Vagina (tissue), 2 donors: ENCODE results near the gene TNFSF13B. TPM values are rescaled to one million over a fixed set of nuclear protein-coding genes. Genes with fewer than 3 reads are reported as not detected.

Experiments
- DNase-seq, 2 donors: peaks; one replicate each; pipeline ENCODE4 v3.0.0-alpha.2; 2017; ENCODE audit errors: extremely low spot score in 2 of 2
- H3K27ac ChIP-seq: fragments of 200-600 bp; sonication (generic); one replicate; pipeline ENCODE4 v1.5.1; 2019
- H3K27me3 ChIP-seq: fragments of 200-600 bp; sonication (generic); one replicate; pipeline ENCODE4 v1.5.1; 2019
- H3K36me3 ChIP-seq, 2 donors: fragments of 200-600 bp; sonication (generic); one replicate each; pipeline ENCODE4 v1.5.1; 2017 to 2019
- H3K4me1 ChIP-seq: fragments of 200-600 bp; sonication (generic); one replicate; pipeline ENCODE4 v1.5.1; 2019
- H3K4me3 ChIP-seq, 2 donors: fragments of 200-600 bp; sonication (generic); 1 replicate in 1 of 2; 2 replicates in 1 of 2; pipeline ENCODE4 v1.5.1; 2016 to 2019
- H3K9me3 ChIP-seq: fragments of 200-600 bp; sonication (generic); one replicate; pipeline ENCODE4 v1.5.1; 2019
- CTCF ChIP-seq, 3 experiments: fragments of 450-650 bp in 2 of 3; fragments of 200-600 bp in 1 of 3; sonication (generic) in 1 of 3; IDR thresholded peaks; one replicate each; pipeline ENCODE4 v1.5.1; 2017 to 2019; ENCODE audit warnings: antibody characterized with exemption in 3 of 3, mild to moderate bottlenecking in 2 of 3, moderate library complexity in 2 of 3
- POLR2A ChIP-seq, 2 donors: fragments of 450-650 bp; IDR thresholded peaks; one replicate each; pipeline ENCODE4 v1.6.1; 2017; ENCODE audit warnings: antibody characterized with exemption in 2 of 2, mild to moderate bottlenecking in 2 of 2, moderate library complexity in 2 of 2
- POLR2AphosphoS5 ChIP-seq, 2 donors: sonication (generic); formaldehyde crosslinking; IDR thresholded peaks; one replicate each; pipeline ENCODE4 v1.9.0; 2017; ENCODE audit warnings: antibody characterized with exemption in 2 of 2, mild to moderate bottlenecking in 2 of 2, low read depth in 1 of 2; ENCODE audit not compliant: insufficient read depth in 1 of 2
- intact Hi-C: fragments of 100-400 bp; cut with DNase I; formaldehyde crosslinking; loops from one replicate; pipeline ENCODE4 v1.15.1; 2023
- total RNA-seq: library from RNA; depleted of rRNA; stranded (reverse); fragments of >200 nt; gene quantifications from one replicate; pipeline ENCODE4 v1.2.3, GENCODE V29; 2016

Gene TNFSF13B
- total RNA-seq, 1 donor from 2014 or later: not detected

- Histone ChIP-seq H3K4me1 (no peaks in the 10 kb centered on the region), H3K27me3 (no peaks in the 10 kb centered on the region), H3K9me3 (no peaks in the 10 kb centered on the region), H3K36me3 (no peaks in the 10 kb centered on the region), H3K27ac (no peak overlapping the region), H3K4me3 (no peak overlapping the region)
- intact Hi-C loops: no loop called here
- DNase-seq: no peak
- no peak for TF ChIP-seq POLR2AphosphoS5 (IDR thresholded peaks at IDR 0.05; ENCODE audit: insufficient read depth in 1 of 2, low read depth in 1 of 2)
- peak in 1 of 3 experiments; percentile 34 for TF ChIP-seq CTCF (IDR thresholded peaks at IDR 0.05)
- TF ChIP-seq POLR2A (IDR thresholded peaks at IDR 0.05): no peak
Observed at GRCh38 chr13:108342369-108343289, 73.1 kb downstream of the TNFSF13B start.

- Histone ChIP-seq H3K4me1 (no peaks in the 10 kb centered on the region), H3K27me3 (no peaks in the 10 kb centered on the region), H3K9me3 (no peaks in the 10 kb centered on the region), H3K4me3 (no peak overlapping the region), H3K36me3 (no peaks in the 10 kb centered on the region), H3K27ac (no peak overlapping the region)
- TF ChIP-seq POLR2AphosphoS5 (IDR thresholded peaks at IDR 0.05; ENCODE audit: insufficient read depth in 1 of 2, low read depth in 1 of 2) (no peak), CTCF (IDR thresholded peaks at IDR 0.05) (no peak), POLR2A (IDR thresholded peaks at IDR 0.05) (no peak)
- intact Hi-C loops: no loop called here
- no peak for DNase-seq
Observed at GRCh38 chr13:108345016-108345415, 75.5 kb downstream of the TNFSF13B start.

GRCh38 chr13:108346376-108346775, 76.9 kb downstream of the TNFSF13B start:
- no peaks in the 10 kb centered on the region for H3K4me1 ChIP-seq
- H3K27me3 ChIP-seq: no peaks in the 10 kb centered on the region
- no peaks in the 10 kb centered on the region for H3K9me3 ChIP-seq
- H3K4me3 ChIP-seq: no peak overlapping the region
- TF ChIP-seq POLR2A (IDR thresholded peaks at IDR 0.05) (no peak), CTCF (IDR thresholded peaks at IDR 0.05) (no peak), POLR2AphosphoS5 (IDR thresholded peaks at IDR 0.05; ENCODE audit: insufficient read depth in 1 of 2, low read depth in 1 of 2) (no peak)
- H3K36me3 ChIP-seq: no peaks in the 10 kb centered on the region
- intact Hi-C loops: no loop called here
- no peak overlapping the region for H3K27ac ChIP-seq
- DNase-seq: no peak

- Histone ChIP-seq H3K9me3 (no peaks in the 10 kb centered on the region), H3K27me3 (no peaks in the 10 kb centered on the region), H3K27ac (no peak overlapping the region), H3K36me3 (no peaks in the 10 kb centered on the region), H3K4me1 (no peaks in the 10 kb centered on the region), H3K4me3 (no peak overlapping the region)
- no peak for DNase-seq
- no peak for TF ChIP-seq POLR2A (IDR thresholded peaks at IDR 0.05)
- no peak for TF ChIP-seq CTCF (IDR thresholded peaks at IDR 0.05)
- no peak for TF ChIP-seq POLR2AphosphoS5 (IDR thresholded peaks at IDR 0.05; ENCODE audit: insufficient read depth in 1 of 2, low read depth in 1 of 2)
- intact Hi-C loops: no loop called here
Observed at GRCh38 chr13:108349269-108349668, 79.8 kb downstream of the TNFSF13B start.

- no peak for TF ChIP-seq CTCF (IDR thresholded peaks at IDR 0.05)
- no peak for TF ChIP-seq POLR2AphosphoS5 (IDR thresholded peaks at IDR 0.05; ENCODE audit: insufficient read depth in 1 of 2, low read depth in 1 of 2)
- no peak for TF ChIP-seq POLR2A (IDR thresholded peaks at IDR 0.05)
- Histone ChIP-seq H3K27ac (no peak overlapping the region), H3K27me3 (no peaks in the 10 kb centered on the region), H3K4me1 (no peaks in the 10 kb centered on the region), H3K36me3 (no peaks in the 10 kb centered on the region), H3K9me3 (no peaks in the 10 kb centered on the region), H3K4me3 (no peak overlapping the region)
- intact Hi-C loops: no loop called here
- DNase-seq: no peak
Observed at GRCh38 chr13:108350579-108350978, 81.1 kb downstream of the TNFSF13B start.
